GM23248 (cell line): Measurements from ENCODE around the gene GLI2. TPM values are rescaled to one million over a fixed set of nuclear protein-coding genes. Genes with fewer than 3 reads are reported as not detected.

Source experiments
- DNase-seq: peaks from one replicate; pipeline ENCODE4 v3.0.0-alpha.2; 2015
- H2AFZ ChIP-seq: fragments of 200-600 bp; sonication (generic); 2 replicates; pipeline ENCODE4 v1.6.1; 2016; ENCODE audit warnings: antibody characterized with exemption
- H3F3A ChIP-seq: fragments of 200-600 bp; sonication (generic); 2 replicates; pipeline ENCODE4 v1.6.1; 2016; ENCODE audit warnings: mild to moderate bottlenecking, antibody characterized with exemption, mixed run types; ENCODE audit not compliant: insufficient read depth
- H3K27ac ChIP-seq: fragments of 200-600 bp; sonication (generic); 2 replicates; pipeline ENCODE4 v1.5.1; 2016; ENCODE audit warnings: mild to moderate bottlenecking
- H3K27me3 ChIP-seq: fragments of 200-600 bp; sonication (generic); replicated peaks from 2 replicates; pipeline ENCODE4 v1.6.1; 2016; ENCODE audit warnings: mild to moderate bottlenecking; ENCODE audit not compliant: insufficient read depth
- H3K36me3 ChIP-seq: fragments of 200-600 bp; sonication (generic); 2 replicates; pipeline ENCODE4 v1.6.1; 2016; ENCODE audit warnings: low read depth, mild to moderate bottlenecking
- H3K4me1 ChIP-seq: fragments of 200-600 bp; sonication (generic); 2 replicates; pipeline ENCODE4 v1.6.1; 2016; ENCODE audit warnings: mild to moderate bottlenecking; ENCODE audit not compliant: insufficient read depth
- H3K4me2 ChIP-seq: fragments of 200-600 bp; sonication (generic); one replicate; pipeline ENCODE4 v1.6.1; 2016; ENCODE audit warnings: mild to moderate bottlenecking; ENCODE audit not compliant: unreplicated experiment
- H3K4me3 ChIP-seq: fragments of 200-600 bp; sonication (generic); 2 replicates; pipeline ENCODE4 v1.5.1; 2016; ENCODE audit warnings: mild to moderate bottlenecking
- H3K79me2 ChIP-seq: fragments of 200-600 bp; sonication (generic); 2 replicates; pipeline ENCODE4 v1.6.1; 2016; ENCODE audit warnings: mild to moderate bottlenecking; ENCODE audit not compliant: insufficient read depth
- H3K9ac ChIP-seq: fragments of 200-600 bp; sonication (generic); 2 replicates; pipeline ENCODE4 v1.6.1; 2016; ENCODE audit warnings: mild to moderate bottlenecking
- H3K9me2 ChIP-seq: fragments of 200-600 bp; sonication (generic); 2 replicates; pipeline ENCODE4 v1.6.1; 2016; ENCODE audit warnings: mixed run types, mild to moderate bottlenecking, moderate library complexity; ENCODE audit not compliant: insufficient read depth
- H3K9me3 ChIP-seq: fragments of 200-600 bp; sonication (generic); one replicate; pipeline ENCODE4 v1.6.1; 2017; ENCODE audit warnings: low read depth
- H4K20me1 ChIP-seq: fragments of 200-600 bp; sonication (generic); 2 replicates; pipeline ENCODE4 v1.6.0; 2016; ENCODE audit not compliant: insufficient read depth
- EZH2 ChIP-seq: fragments of 200-600 bp; sonication (generic); IDR thresholded peaks from 2 replicates; pipeline ENCODE4 v1.6.1; 2018; ENCODE audit warnings: antibody characterized with exemption, mild to moderate bottlenecking; ENCODE audit not compliant: insufficient read depth, poor library complexity, severe bottlenecking
- EZH2phosphoT487 ChIP-seq: fragments of 200-600 bp; sonication (generic); IDR thresholded peaks from 2 replicates; pipeline ENCODE4 v1.6.1; 2018; ENCODE audit warnings: antibody characterized with exemption, moderate library complexity, mild to moderate bottlenecking, low read depth; ENCODE audit not compliant: insufficient read depth
- WGBS, 2 experiments: methylation state at CpG; one replicate each; pipeline ENCODE4 v1.1.6; 2015 to 2017; ENCODE audit warnings: low lambda C conversion rate in 2 of 2, low coverage in 1 of 2; ENCODE audit errors: missing lambda C conversion rate in 2 of 2; 5-methylcytosine and 5-hydroxymethylcytosine counted together
- in situ Hi-C: fragments of 300-500 bp; cut with MboI; formaldehyde crosslinking; loops from 2 replicates; pipeline ENCODE4 v1.15.0; 2020
- polyA plus RNA-seq: library from polyadenylated mRNA; unstranded; fragments of >200 nt; fragmentation: Nextera tagmentation; extraction: Ambion mirVana; gene quantifications from 2 replicates; pipeline ENCODE4 v1.2.1, GENCODE V29; 2016
- total RNA-seq: library from RNA; depleted of rRNA; stranded (reverse); fragments of >200 nt; shearing (Covaris generic); gene quantifications from 2 replicates; pipeline ENCODE4 v1.2.3, GENCODE V29; 2014

The GLI2 gene
- total and polyA plus RNA-seq, 2 experiments from 2014 or later, result 8.3 to 9.0 TPM

DNA sequence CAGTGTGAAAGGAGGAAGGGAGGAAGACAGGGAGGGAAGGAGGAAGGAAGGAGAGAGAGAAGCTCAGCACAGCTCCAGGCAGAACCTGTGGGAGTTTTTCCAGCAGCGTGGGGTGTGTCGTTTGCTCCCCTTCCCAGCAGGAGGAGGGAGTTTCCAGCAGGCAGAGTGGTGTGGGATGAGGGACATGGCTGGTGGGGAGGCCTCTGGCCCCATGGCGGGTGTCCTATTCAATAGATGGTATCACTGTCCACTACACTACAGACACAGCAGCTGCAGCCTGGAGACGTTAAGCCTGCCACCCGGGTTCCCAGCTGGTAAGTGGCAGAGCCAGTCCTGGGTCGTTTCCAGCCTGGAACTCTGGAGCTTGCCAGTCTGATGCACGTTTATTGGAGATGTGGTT lies 44.7 kb downstream of the GLI2 start:
- H3K9ac ChIP-seq, result no peak overlapping the region
- DNase-seq, result no peak
- 54% methylated on average over 7 of the region's 7 CpGs for WGBS, 2 experiments
- H3K27ac ChIP-seq, result no peak overlapping the region
- H3K4me2 ChIP-seq, result peak overlapping the region; percentile 10
- H3K4me3 ChIP-seq, result no peak overlapping the region
- H3K4me1 ChIP-seq, result peaks cover 37% of the 10 kb centered on the region
- H3F3A ChIP-seq, result 0 out of 2 replicates have a peak, but pooled peaks cover 7% of the 10 kb centered on the region
- H3K36me3 ChIP-seq, result no peaks in the 10 kb centered on the region
- TF ChIP-seq EZH2 (no peak), EZH2phosphoT487 (no peak)
- no peaks in the 10 kb centered on the region for H4K20me1 ChIP-seq
- H2AFZ ChIP-seq, result no peak overlapping the region
- peaks cover 73% of the 10 kb centered on the region for H3K79me2 ChIP-seq
- H3K27me3 ChIP-seq, result no peaks in the 10 kb centered on the region
- no peaks in the 10 kb centered on the region for H3K9me3 ChIP-seq
- H3K9me2 ChIP-seq, result no peaks in the 10 kb centered on the region
- in situ Hi-C loops, result no loop called here

- Histone ChIP-seq H3K79me2 (peaks cover 48% of the 10 kb centered on the region), H3K36me3 (no peaks in the 10 kb centered on the region), H3K4me2 (no peak overlapping the region), H3K9ac (no peak overlapping the region), H2AFZ (no peak overlapping the region), H4K20me1 (no peaks in the 10 kb centered on the region), H3K27ac (no peak overlapping the region), H3K4me3 (no peak overlapping the region), H3K9me2 (no peaks in the 10 kb centered on the region), H3K9me3 (no peaks in the 10 kb centered on the region), H3K27me3 (no peaks in the 10 kb centered on the region), H3F3A (0 out of 2 replicates have a peak, but pooled peaks cover 7% of the 10 kb centered on the region), H3K4me1 (peaks cover 30% of the 10 kb centered on the region)
- in situ Hi-C loops, result no loop called here
- TF ChIP-seq EZH2 (no peak), EZH2phosphoT487 (no peak)
- peak; percentile 43 for DNase-seq
- 11 to 18% methylated on average over 9 of the region's 9 CpGs for WGBS, 2 experiments
These were observed 47.7 kb downstream of the GLI2 start for GRCh38 chr2:120783371-120783791.

GRCh38 chr2:120783969-120784372 lies 48.3 kb downstream of the GLI2 start:
- Histone ChIP-seq H3K9ac (no peak overlapping the region), H3K9me2 (no peaks in the 10 kb centered on the region), H3K4me1 (peaks cover 24% of the 10 kb centered on the region), H3K4me3 (no peak overlapping the region), H3K36me3 (no peaks in the 10 kb centered on the region), H2AFZ (no peak overlapping the region), H3K79me2 (peaks cover 48% of the 10 kb centered on the region), H4K20me1 (no peaks in the 10 kb centered on the region), H3F3A (0 out of 2 replicates have a peak, but pooled peaks cover 7% of the 10 kb centered on the region), H3K9me3 (no peaks in the 10 kb centered on the region), H3K4me2 (no peak overlapping the region), H3K27ac (no peak overlapping the region), H3K27me3 (no peaks in the 10 kb centered on the region)
- TF ChIP-seq EZH2 (no peak), EZH2phosphoT487 (no peak)
- in situ Hi-C loops, result no loop called here
- 96 to 98% methylated on average over 7 of the region's 7 CpGs for WGBS, 2 experiments
- no peak for DNase-seq
